HEK293T (cell line): ENCODE measurements around the gene AGPAT1.

ENCODE experiments used
- CTBP1 ChIP-seq: fragments of 450-650 bp; IDR thresholded peaks from 2 replicates; pipeline ENCODE4 v1.6.1; 2016; ENCODE audit warnings: borderline replicate concordance
- FOXM1 ChIP-seq: fragments of 450-650 bp; IDR thresholded peaks from 2 replicates; pipeline ENCODE4 v1.6.1; 2017; ENCODE audit warnings: mild to moderate bottlenecking, borderline replicate concordance
- L3MBTL2 ChIP-seq: fragments of 450-650 bp; conservative IDR thresholded peaks from 2 replicates; pipeline ENCODE4 v1.6.1; 2016; ENCODE audit warnings: mild to moderate bottlenecking
- NFRKB ChIP-seq: fragments of 450-650 bp; IDR thresholded peaks from 2 replicates; pipeline ENCODE4 v1.6.1; 2016; ENCODE audit warnings: mild to moderate bottlenecking, moderate library complexity
- SP1 ChIP-seq: fragments of 450-650 bp; IDR thresholded peaks from 2 replicates; pipeline ENCODE4 v1.6.1; 2017
- SUZ12 ChIP-seq: fragments of 450-650 bp; IDR thresholded peaks from 2 replicates; pipeline ENCODE4 v1.6.1; 2016; ENCODE audit warnings: mild to moderate bottlenecking

DNA sequence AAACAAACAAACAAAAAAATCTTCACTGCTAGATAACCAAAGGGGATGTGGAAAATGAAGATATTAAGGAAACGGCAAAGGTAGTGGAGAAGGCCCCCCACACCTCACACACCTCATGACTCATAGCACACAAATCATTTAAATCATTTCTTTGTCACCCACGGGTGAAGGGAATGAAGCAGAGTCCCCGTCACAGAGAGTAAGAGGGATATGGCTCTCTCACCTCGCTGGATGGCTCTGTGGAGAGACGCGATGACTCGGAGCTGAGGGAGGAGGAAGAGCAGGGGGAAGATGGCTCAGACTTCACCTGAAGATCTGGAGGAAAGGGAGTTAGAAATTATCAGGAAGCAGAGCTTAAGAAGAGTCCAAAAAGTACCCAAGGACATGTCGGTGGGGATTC, 49.0 kb downstream of the AGPAT1 start:
- TF ChIP-seq FOXM1 (no peak), NFRKB (no peak), L3MBTL2 (no peak), CTBP1 (no peak), SUZ12 (no peak), SP1 (no peak)
